H9 (cell line): Measurements from ENCODE around the gene SIX1. TPM values are rescaled to one million over a fixed set of nuclear protein-coding genes. Genes with fewer than 3 reads are reported as not detected.

Source experiments
- DNase-seq: peaks from one replicate; pipeline ENCODE4 v3.0.0-alpha.2; 2017
- H2AFZ ChIP-seq: one replicate; pipeline ENCODE4 v1.6.1; 2013; ENCODE audit warnings: mild to moderate bottlenecking, low read length, control low read depth, moderate library complexity
- H2AK5ac ChIP-seq: 2 replicates; pipeline ENCODE4 v1.6.1; 2013; ENCODE audit warnings: low read length, control low read depth, mixed read lengths; ENCODE audit not compliant: insufficient read length
- H2BK120ac ChIP-seq: one replicate; pipeline ENCODE4 v1.6.1; 2013; ENCODE audit warnings: low read depth, mild to moderate bottlenecking, low read length, control low read depth, inconsistent platforms; ENCODE audit not compliant: poor library complexity, severe bottlenecking
- H2BK12ac ChIP-seq: 2 replicates; pipeline ENCODE4 v1.6.1; 2013; ENCODE audit warnings: low read length, control low read depth, mixed read lengths, low read depth; ENCODE audit not compliant: insufficient read length
- H2BK15ac ChIP-seq: 2 replicates; pipeline ENCODE4 v1.6.1; 2013; ENCODE audit warnings: low read depth, low read length, control low read depth
- H2BK20ac ChIP-seq: one replicate; pipeline ENCODE4 v1.6.1; 2013; ENCODE audit warnings: low read depth, mild to moderate bottlenecking, low read length, control low read depth, inconsistent platforms; ENCODE audit not compliant: poor library complexity, severe bottlenecking
- H2BK5ac ChIP-seq: 2 replicates; pipeline ENCODE4 v1.6.1; 2013; ENCODE audit warnings: low read length, control low read depth, mixed read lengths; ENCODE audit not compliant: insufficient read length
- H3K14ac ChIP-seq: 2 replicates; pipeline ENCODE4 v1.6.1; 2013; ENCODE audit warnings: low read length, control low read depth; ENCODE audit not compliant: insufficient read depth
- H3K18ac ChIP-seq: 2 replicates; pipeline ENCODE4 v1.6.1; 2013; ENCODE audit warnings: low read depth, mild to moderate bottlenecking, mixed read lengths, low read length, control low read depth; ENCODE audit not compliant: insufficient read length
- H3K23ac ChIP-seq: 2 replicates; pipeline ENCODE4 v1.6.1; 2013; ENCODE audit warnings: low read length, control low read depth, mixed read lengths, low read depth; ENCODE audit not compliant: insufficient read length
- H3K23me2 ChIP-seq: 2 replicates; pipeline ENCODE4 v1.6.1; 2013; ENCODE audit warnings: low read depth, mild to moderate bottlenecking, mixed read lengths, low read length, control low read depth; ENCODE audit not compliant: insufficient read length, poor library complexity, severe bottlenecking
- H3K27ac ChIP-seq: 2 replicates; pipeline ENCODE4 v1.5.1; 2013; ENCODE audit warnings: low read length, control low read depth, mixed read lengths, low read depth; ENCODE audit not compliant: insufficient read length
- H3K27me3 ChIP-seq: 2 replicates; pipeline ENCODE4 v1.6.1; 2013; ENCODE audit warnings: low read length, control low read depth, inconsistent platforms; ENCODE audit not compliant: insufficient read depth
- H3K4ac ChIP-seq: 2 replicates; pipeline ENCODE4 v1.6.1; 2013; ENCODE audit warnings: low read depth, mild to moderate bottlenecking, control low read depth, inconsistent platforms, low read length, moderate library complexity
- H3K4me1 ChIP-seq: 2 replicates; pipeline ENCODE4 v1.6.1; 2013; ENCODE audit warnings: low read length, control low read depth, inconsistent platforms; ENCODE audit not compliant: insufficient read depth
- H3K4me2 ChIP-seq: 2 replicates; pipeline ENCODE4 v1.6.1; 2013; ENCODE audit warnings: low read length, control low read depth, mixed read lengths; ENCODE audit not compliant: insufficient read length, insufficient read depth
- H3K56ac ChIP-seq: 2 replicates; pipeline ENCODE4 v1.6.1; 2013; ENCODE audit warnings: low read depth, mild to moderate bottlenecking, mixed read lengths, low read length, control low read depth; ENCODE audit not compliant: insufficient read length
- H3K79me1 ChIP-seq: 2 replicates; pipeline ENCODE4 v1.6.1; 2013; ENCODE audit warnings: low read depth, mild to moderate bottlenecking, moderate library complexity, low read length, control low read depth, inconsistent platforms; ENCODE audit not compliant: insufficient read depth, poor library complexity, severe bottlenecking
- H3K79me2 ChIP-seq: 2 replicates; pipeline ENCODE4 v1.6.1; 2013; ENCODE audit warnings: low read length, control low read depth, inconsistent platforms; ENCODE audit not compliant: insufficient read depth
- H3K9ac ChIP-seq: 2 replicates; pipeline ENCODE4 v1.6.1; 2013; ENCODE audit warnings: low read length, control low read depth, mixed read lengths; ENCODE audit not compliant: insufficient read length; ENCODE audit errors: extremely low read depth
- H3K9me3 ChIP-seq: one replicate; pipeline ENCODE4 v1.6.1; 2013; ENCODE audit warnings: low read depth, low read length, inconsistent platforms; ENCODE audit not compliant: control insufficient read depth
- H3T11ph ChIP-seq: one replicate; pipeline ENCODE4 v1.6.1; 2013; ENCODE audit warnings: mild to moderate bottlenecking, low read length, control low read depth, inconsistent platforms
- H4K20me1 ChIP-seq: one replicate; pipeline ENCODE4 v1.6.1; 2013; ENCODE audit not compliant: control insufficient read depth, insufficient read length, insufficient read depth
- H4K5ac ChIP-seq: 2 replicates; pipeline ENCODE4 v1.6.1; 2013; ENCODE audit warnings: low read depth, mild to moderate bottlenecking, mixed read lengths, low read length, control low read depth; ENCODE audit not compliant: insufficient read length
- H4K8ac ChIP-seq: replicated peaks from 2 replicates; pipeline ENCODE4 v1.6.1; 2013; ENCODE audit warnings: low read length, control low read depth, mixed read lengths, low read depth; ENCODE audit not compliant: insufficient read length
- H4K91ac ChIP-seq: 2 replicates; pipeline ENCODE4 v1.6.1; 2013; ENCODE audit warnings: low read depth, mild to moderate bottlenecking, moderate library complexity, mixed read lengths, low read length, control low read depth; ENCODE audit not compliant: insufficient read length
- H3K27ac Mint-ChIP-seq, 3 experiments: 2 replicates in 2 of 3; 3 replicates in 1 of 3; pipeline ENCODE4 v1.8.0; 2020 to 2021; ENCODE audit warnings: mixed read lengths in 3 of 3, mild to moderate bottlenecking in 1 of 3, moderate library complexity in 1 of 3
- H3K27me3 Mint-ChIP-seq: 2 replicates; pipeline ENCODE4 v1.8.0; 2021; ENCODE audit warnings: low read depth, mild to moderate bottlenecking, moderate library complexity, mixed read lengths
- H3K36me3 Mint-ChIP-seq, 3 experiments: 2 replicates in 2 of 3; 3 replicates in 1 of 3; pipeline ENCODE4 v1.8.0; 2020 to 2021; ENCODE audit warnings: low read depth in 3 of 3, mixed read lengths in 3 of 3; ENCODE audit not compliant: insufficient read depth in 1 of 3
- H3K4me1 Mint-ChIP-seq, 2 experiments: 2 replicates each; pipeline ENCODE4 v1.8.0; 2020; ENCODE audit warnings: mixed read lengths in 2 of 2
- H3K4me3 Mint-ChIP-seq, 2 experiments: 2 replicates in 1 of 2; 3 replicates in 1 of 2; pipeline ENCODE4 v1.8.0; 2020 to 2021; ENCODE audit warnings: mild to moderate bottlenecking in 2 of 2, mixed read lengths in 2 of 2, moderate library complexity in 1 of 2
- H3K9me3 Mint-ChIP-seq, 2 experiments: 2 replicates in 1 of 2; 3 replicates in 1 of 2; pipeline ENCODE4 v1.8.0; 2020; ENCODE audit warnings: mild to moderate bottlenecking in 2 of 2, mixed read lengths in 2 of 2, moderate library complexity in 1 of 2
- CTCF ChIP-seq: fragments of 200-600 bp; sonication (generic); conservative IDR thresholded peaks from 3 replicates; pipeline ENCODE4 v1.8.0; 2021; ENCODE audit warnings: antibody characterized with exemption, mild to moderate bottlenecking
- WGBS: extraction: QIAGEN DNeasy Blood & Tissue Kit; methylation state at CpG from one replicate; pipeline ENCODE4 v1.1.7; 2013; ENCODE audit warnings: missing lambda C conversion rate, low lambda C conversion rate, mixed read lengths; ENCODE audit not compliant: insufficient read length; ENCODE audit errors: extremely low coverage; 5-methylcytosine and 5-hydroxymethylcytosine counted together
- total RNA-seq: library from RNA; stranded (reverse); gene quantifications from 2 replicates; pipeline ENCODE4 v1.2.1, GENCODE V29; 2021

SIX1 gene
- total RNA-seq, 1 experiment from 2014 or later: 0.17 TPM

- peaks cover 7% of the 10 kb centered on the region for H3K23me2 ChIP-seq
- no peaks in the 10 kb centered on the region for H3K79me1 ChIP-seq
- no peak overlapping the region for H4K5ac ChIP-seq
- no peak overlapping the region for H2BK120ac ChIP-seq
- no peak overlapping the region for H2AFZ ChIP-seq
- Mint-ChIP-seq H3K4me1 (peaks cover 41 to 74% of the 10 kb centered on the region in 2 experiments), H3K4me3 (peak overlapping the region; percentile 26 to 75), H3K27me3 (peaks cover 99% of the 10 kb centered on the region), H3K36me3 (no peaks in the 10 kb centered on the region; a peak in 2 of 7 replicates), H3K27ac (no peak overlapping the region), H3K9me3 (peaks cover 0 to 10% of the 10 kb centered on the region in 2 experiments; a peak in 4 of 5 replicates)
- no peak overlapping the region for H3K56ac ChIP-seq
- H4K20me1 ChIP-seq: no peaks in the 10 kb centered on the region
- H3K4me2 ChIP-seq: peak overlapping the region; percentile 39
- no peak overlapping the region for H3K4ac ChIP-seq
- no peak overlapping the region for H3K23ac ChIP-seq
- H3K9ac ChIP-seq: no peak overlapping the region
- H3T11ph ChIP-seq: no peak overlapping the region
- H3K4me1 ChIP-seq: peaks cover 4% of the 10 kb centered on the region
- H3K79me2 ChIP-seq: no peaks in the 10 kb centered on the region
- H2BK15ac ChIP-seq: no peak overlapping the region
- no peak overlapping the region for H4K8ac ChIP-seq
- H2BK12ac ChIP-seq: no peak overlapping the region
- peak; percentile 22; the same call in 2 of the 3 replicates for TF ChIP-seq CTCF
- peaks cover 64% of the 10 kb centered on the region for H3K27me3 ChIP-seq
- no peak overlapping the region for H3K27ac ChIP-seq
- no peak overlapping the region for H3K18ac ChIP-seq
- no peak overlapping the region for H2BK5ac ChIP-seq
- H2BK20ac ChIP-seq: no peak overlapping the region
- H3K14ac ChIP-seq: no peak overlapping the region; the same call in 1 of the 2 replicates
- peak; percentile 80 for DNase-seq
- H4K91ac ChIP-seq: no peak overlapping the region
- H2AK5ac ChIP-seq: no peak overlapping the region
- no CpG with 5 or more reads among the region's 66 CpGs for WGBS
- no peaks in the 10 kb centered on the region for H3K9me3 ChIP-seq
Observed at GRCh38 chr14:60642270-60643140, 6.8 kb downstream of the SIX1 start.
